DMS114 treated with DMSO at 0.1 percent for 48 hours (cell line): Measurements from ENCODE around the gene ZYG11B.
"Not testable (repeated sequence)": the region's sequence is repeated elsewhere in the genome, so short reads cannot be mapped to it uniquely, and the experiment has no call there.

Experiments used
- DNase-seq: peaks from one replicate; lab custom pipeline; 2025; ENCODE audit not compliant: unreplicated experiment; lab: John Stamatoyannopoulos, UW

The ZYG11B gene

DNA sequence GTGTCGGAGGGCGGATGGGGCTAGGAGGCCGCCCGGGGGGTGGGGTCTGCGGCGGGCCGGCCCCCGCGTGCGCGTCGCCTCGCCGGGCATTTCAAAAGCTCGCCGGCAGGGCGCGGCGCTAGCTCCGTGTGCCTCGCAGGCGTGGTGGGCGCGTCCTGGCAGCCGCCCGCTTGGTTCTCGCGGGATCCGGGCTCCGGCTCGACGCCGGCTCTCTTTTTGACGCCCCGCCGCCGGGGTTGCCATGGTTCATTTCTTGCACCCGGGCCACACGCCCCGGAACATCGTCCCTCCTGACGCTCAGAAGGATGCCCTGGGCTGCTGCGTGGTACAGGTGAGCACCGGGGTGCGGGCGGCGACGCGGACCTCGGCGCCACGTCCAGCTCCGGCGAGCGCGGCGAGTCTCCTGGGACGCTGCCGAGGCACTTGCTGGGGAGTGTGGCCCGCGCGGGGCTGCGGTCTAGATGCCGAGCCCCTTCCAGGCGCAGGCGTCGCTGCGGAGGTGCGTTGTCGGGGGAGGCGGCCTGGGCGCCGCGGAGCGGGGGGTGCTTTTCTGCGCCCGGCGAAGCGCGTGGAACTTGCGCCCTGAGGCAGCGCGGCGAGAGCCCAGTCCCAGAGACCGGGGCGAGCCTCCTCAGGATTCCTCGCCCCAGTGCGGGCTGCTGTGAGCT lies 116.5 kb downstream of the ZYG11B start, which contains the start of gene ZYG11A:
ZYG11A (plus strand) TSS at position 118 of the 668 bp plus-strand sequence; CDS start at position 242, 124 bp downstream.
- peak; percentile 89 for DNase-seq

DNA sequence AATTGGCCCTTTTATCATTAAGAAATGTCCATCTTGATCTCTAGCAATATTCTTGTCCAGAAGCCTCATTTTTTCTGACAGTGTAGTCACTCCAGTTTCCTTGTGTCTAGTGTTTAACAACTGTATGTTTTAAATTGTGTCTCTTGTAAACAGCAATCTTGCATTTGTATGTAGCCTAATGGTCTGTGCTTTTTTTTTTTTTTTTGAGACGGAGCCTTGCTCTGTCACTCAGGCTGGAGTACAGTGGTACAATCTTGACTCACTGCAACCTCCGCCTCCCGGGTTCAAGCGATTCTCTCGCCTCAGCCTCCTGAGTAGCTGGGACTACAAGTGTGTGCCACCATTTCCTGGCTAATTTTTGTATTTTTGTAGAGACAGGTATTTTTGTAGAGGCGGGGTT lies 118.9 kb downstream of the ZYG11B start:
- DNase-seq = not testable (repeated sequence)

DNA sequence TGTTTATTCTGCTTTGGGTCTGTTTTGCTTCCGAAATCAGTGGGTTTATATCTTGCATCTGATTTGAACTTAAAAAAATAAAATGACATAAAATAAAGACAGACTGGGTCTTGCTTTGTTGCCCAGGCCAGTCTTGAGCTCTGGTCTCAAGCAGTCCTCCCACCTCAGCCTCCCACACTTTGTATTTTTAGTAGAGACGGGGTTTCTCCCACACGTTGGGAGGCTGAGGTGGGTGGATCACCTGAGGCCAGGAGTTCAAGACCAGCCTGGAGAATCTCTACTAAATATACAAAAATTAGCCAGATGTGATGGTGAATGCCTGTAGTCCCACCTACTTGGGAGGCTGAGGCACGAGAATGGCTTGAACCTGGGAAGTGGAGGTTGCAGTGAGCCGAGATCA lies 122.2 kb downstream of the ZYG11B start:
- no peak for DNase-seq

DNA sequence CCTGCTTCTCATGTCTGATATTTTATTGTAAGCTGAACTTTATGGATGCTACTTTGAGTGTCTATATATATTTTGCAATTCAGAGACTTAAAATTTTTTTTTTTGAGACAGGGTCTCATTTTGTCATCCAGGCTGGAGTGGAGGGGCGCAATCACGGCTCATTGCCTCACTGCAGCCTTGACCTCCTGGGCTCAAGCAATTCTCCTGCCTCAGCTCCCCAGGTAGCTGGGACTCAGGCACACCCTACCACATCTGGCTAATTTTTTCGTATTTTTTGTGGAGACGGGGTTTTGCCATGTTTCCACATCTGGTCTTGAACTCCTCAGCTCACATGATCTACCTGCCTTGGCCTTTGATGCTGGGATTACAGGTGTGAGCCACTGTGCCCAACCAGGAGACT lies 124.7 kb downstream of the ZYG11B start:
- DNase-seq = no peak

DNA sequence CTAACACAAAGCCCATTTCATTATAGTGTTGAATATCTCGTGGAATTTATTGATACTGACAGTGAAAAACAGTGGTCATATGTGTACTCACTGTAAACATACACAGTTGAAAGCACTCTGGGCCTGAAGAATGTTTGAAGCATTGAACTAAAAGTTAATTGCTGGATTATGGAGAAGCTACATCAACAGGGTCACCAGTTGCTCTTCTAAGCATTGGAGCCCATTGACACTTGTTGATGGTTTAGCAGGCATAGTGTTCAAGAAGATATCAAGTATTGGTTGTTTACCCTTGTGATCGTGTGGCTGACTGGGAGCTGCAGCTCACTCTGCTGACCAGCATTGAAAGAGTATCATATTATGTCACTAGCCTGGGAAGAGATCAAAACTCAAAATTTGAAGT lies 126.6 kb downstream of the ZYG11B start:
- no peak for DNase-seq

DNA sequence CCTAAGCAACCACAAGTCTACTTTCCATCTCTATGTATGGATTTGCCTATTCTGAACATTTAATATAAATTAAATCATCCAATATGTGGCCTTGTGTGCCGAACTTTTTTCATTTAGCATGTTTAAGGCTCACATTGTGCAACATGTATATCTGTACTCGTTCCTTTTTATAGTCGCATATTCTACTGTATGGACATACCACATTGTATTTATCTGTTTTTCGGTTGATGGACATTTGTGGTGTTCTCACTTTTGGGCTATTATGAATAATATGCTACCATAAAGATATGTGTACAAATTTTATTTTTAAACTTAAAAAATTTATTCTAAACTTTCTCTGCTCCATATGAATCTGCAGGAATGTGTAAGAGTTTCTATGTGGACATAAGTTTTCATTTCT lies 129.3 kb downstream of the ZYG11B start:
- no peak for DNase-seq

DNA sequence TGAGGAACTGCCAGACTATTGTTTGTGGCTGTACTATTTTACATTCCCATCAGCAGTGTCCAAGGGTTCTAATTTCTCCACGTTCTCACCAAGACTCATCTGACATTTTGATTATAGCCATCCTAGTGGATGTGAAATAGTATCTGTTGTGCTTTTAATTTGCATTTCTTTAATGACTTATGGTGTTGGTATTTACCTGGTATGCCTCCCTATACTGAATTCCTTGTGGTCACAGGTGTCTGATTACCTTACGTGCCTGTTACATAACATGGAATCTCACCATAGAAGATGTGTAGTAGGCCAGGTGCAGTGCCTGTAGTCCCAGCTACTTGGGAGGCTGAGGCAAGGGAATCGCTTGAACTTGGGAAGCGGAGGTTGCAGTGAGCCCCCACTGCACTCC lies 129.8 kb downstream of the ZYG11B start:
- DNase-seq = no peak

DNA sequence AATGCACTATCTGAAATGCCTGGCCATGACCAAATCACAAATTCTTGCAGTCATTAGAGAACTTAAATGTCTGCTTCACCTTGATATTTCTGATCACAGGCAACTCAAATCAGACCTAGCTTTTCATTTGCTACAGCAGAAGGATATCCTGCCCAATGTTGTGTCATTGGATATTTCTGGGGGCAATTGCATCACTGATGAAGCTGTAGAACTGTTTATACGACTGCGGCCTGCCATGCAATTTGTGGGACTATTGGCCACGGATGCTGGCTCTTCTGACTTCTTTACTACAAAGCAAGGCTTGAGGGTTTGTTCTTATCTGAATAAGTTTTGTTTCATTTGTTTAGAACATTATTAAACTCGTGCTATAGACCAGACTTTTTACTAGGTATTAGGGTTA lies 131.2 kb downstream of the ZYG11B start:
- DNase-seq = no peak

DNA sequence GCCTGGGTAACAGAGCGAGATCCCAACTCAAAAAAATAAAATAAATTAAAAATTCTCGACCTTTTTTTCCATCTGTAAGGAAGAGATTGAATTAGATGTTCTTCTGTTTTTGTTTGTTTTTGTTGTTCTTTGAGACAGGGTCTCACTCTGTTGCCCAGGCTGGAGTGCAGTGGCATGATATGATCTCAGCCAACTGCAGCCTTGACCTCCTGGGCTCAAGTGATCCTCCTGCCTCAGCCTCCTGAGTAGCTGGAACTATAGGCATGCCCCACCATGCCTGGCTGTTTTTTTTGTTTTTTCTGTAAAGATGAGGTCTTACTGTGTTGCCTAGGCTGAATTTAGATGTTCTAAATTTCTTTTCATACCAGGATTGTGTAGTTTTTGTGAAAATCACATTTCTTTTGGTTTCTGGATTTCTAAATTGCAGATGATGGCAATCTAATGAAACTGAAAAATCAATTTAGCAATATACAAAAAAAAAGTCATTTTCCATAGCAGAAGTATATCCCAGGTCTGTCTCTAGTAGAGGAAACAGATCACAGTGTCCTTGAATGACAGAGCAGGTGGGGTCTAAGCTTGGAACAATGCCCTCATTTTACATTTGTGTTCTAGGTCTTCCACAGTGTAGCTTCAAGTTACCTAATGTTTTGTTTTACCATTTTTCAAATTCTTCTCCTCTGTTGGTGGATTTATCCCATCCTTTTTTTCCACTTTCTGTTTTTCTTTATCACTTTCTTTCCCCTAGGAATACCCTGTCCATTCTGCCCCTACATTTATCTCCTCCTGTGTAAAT lies 136.6 kb downstream of the ZYG11B start:
- no peak for DNase-seq

DNA sequence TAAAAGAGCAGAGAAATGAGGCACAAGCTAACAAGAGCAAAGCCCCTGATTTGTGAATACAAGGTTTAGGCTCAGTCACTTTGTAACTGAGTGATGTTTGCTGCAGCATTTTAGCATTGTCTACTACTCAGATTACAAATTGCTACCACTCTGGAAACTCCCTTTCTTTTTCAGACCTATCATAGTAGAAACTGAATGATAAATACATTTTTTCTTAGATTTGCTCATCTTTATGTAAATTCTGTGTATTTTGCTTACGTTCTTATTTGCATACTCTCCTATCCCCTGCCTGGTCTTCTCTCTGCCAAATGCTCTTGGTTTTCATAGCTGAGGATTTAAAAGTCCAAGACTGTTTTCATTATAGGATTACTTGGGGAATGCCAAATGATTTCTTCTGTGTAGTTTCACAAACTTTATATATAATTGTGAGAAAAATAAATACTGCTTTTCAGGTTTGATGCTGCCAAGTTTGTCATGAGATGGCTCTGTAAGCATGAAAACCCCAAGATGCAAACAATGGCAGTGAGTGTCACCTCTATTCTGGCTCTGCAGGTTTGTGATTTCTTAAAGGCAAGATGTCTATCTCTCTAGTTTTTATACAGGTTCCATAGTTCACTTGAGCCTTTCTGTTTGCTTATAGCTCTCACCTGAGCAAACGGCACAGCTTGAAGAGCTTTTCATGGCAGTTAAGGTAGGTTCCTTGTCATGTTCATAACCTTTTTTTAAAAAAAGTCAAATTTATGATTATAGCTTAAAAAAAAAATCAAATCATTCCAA lies 141.0 kb downstream of the ZYG11B start:
- no peak for DNase-seq

DNA sequence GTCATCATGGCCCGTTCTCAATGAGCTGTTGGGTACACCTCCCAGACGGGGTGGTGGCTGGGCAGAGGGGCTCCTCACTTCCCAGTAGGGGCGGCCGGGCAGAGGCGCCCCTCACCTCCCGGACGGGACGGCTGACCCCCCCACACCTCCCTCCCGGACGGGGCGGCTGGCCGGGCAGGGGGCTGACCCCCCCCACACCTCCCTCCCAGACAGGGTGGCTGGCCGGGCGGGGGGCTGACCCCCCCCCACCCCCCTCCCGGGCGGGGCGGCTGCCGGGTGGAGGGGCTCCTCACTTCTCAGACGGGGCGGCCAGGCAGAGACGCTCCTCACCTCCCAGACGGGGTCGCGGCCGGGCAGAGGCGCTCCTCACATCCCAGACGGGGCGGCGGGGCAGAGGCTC lies 143.5 kb downstream of the ZYG11B start:
- DNase-seq = not testable (repeated sequence)

DNA sequence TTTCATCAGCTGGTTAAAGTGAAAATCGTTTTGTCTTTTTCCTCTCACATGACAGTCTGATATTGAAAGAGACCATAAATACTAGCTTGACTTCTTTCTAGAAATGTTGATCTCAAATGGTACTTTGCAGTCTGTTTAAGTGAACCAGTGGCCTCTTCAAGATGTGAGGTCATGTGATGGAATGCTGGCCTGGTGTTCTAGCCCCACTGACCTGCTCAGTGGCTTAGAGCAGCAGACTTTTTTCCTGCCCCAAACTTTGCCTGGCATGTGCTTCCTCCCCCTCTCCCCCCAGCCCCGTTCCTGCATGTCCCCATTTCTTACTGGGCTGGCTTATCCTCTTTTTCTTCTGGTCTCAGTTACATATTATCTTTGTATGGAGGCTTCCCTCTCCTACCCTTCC lies 150.6 kb downstream of the ZYG11B start:
- DNase-seq = no peak
